ENCODE results near the gene MET. TPM values are rescaled to one million over a fixed set of nuclear protein-coding genes. Genes with fewer than 3 reads are reported as not detected.

The MET gene
- total and polyA plus RNA-seq, 2 of the 13 experiments (the other 11 are each of a cell fraction or from before 2014, with no cell fraction given): 21.8 to 31.5 TPM

GRCh38 chr7:116686812-116687419 is 14.9 kb downstream of the MET start (continued):
- TF ChIP-seq KAT2B (IDR thresholded peaks at IDR 0.05; ENCODE audit: borderline replicate concordance, low read depth, low read length) (peak; percentile 82), FOXO1 (CRISPR knock-in tag; IDR thresholded peaks at IDR 0.05) (peak; percentile 93), ZBTB25 (CRISPR knock-in tag; IDR thresholded peaks at IDR 0.05) (0 out of 2 replicates have a peak, but pooled peaks have one; percentile 53), FOXK1 (CRISPR knock-in tag; IDR thresholded peaks at IDR 0.05; ENCODE audit: borderline replicate concordance, low read depth) (peak; percentile 89; the same call in 1 of the 2 replicates), ZNF737 (CRISPR knock-in tag; IDR thresholded peaks at IDR 0.05; ENCODE audit: borderline replicate concordance) (no peak), PHF21A (CRISPR knock-in tag; IDR thresholded peaks at IDR 0.05) (peak; percentile 49; the same call in 1 of the 2 replicates), ELF3 (CRISPR knock-in tag; IDR thresholded peaks at IDR 0.05) (peak; percentile 78), AGO1 (IDR thresholded peaks at IDR 0.05; ENCODE audit: low read depth, low read length, poor library complexity, severe bottlenecking) (no peak), ZNF33A (CRISPR knock-in tag; IDR thresholded peaks at IDR 0.05; ENCODE audit: borderline replicate concordance) (peak; percentile 27; the same call in 1 of the 2 replicates), MTA1 (CRISPR knock-in tag; IDR thresholded peaks at IDR 0.05; ENCODE audit: borderline replicate concordance) (peak; percentile 68; the same call in 1 of the 2 replicates), ZSCAN31 (CRISPR knock-in tag; IDR thresholded peaks at IDR 0.05; ENCODE audit: low read depth) (0 out of 2 replicates have a peak, but pooled peaks have one; percentile 39), ONECUT2 (CRISPR knock-in tag; IDR thresholded peaks at IDR 0.05) (peak; percentile 96), RERE (CRISPR knock-in tag; IDR thresholded peaks at IDR 0.05; ENCODE audit: low read depth) (peak; percentile 70; the same call in 1 of the 2 replicates), HOXA3 (CRISPR knock-in tag; IDR thresholded peaks at IDR 0.05) (no peak), BCL6 (CRISPR knock-in tag; IDR thresholded peaks at IDR 0.05) (peak; percentile 91)
- TF ChIP-seq, protein P1, sequence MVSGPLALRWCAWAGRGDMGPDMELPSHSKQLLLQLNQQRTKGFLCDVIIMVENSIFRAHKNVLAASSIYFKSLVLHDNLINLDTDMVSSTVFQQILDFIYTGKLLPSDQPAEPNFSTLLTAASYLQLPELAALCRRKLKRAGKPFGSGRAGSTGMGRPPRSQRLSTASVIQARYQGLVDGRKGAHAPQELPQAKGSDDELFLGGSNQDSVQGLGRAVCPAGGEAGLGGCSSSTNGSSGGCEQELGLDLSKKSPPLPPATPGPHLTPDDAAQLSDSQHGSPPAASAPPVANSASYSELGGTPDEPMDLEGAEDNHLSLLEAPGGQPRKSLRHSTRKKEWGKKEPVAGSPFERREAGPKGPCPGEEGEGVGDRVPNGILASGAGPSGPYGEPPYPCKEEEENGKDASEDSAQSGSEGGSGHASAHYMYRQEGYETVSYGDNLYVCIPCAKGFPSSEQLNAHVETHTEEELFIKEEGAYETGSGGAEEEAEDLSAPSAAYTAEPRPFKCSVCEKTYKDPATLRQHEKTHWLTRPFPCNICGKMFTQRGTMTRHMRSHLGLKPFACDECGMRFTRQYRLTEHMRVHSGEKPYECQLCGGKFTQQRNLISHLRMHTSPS (CRISPR knock-in tag; IDR thresholded peaks at IDR 0.05; ENCODE audit: low read depth): no peak
- TF ChIP-seq, protein P2, sequence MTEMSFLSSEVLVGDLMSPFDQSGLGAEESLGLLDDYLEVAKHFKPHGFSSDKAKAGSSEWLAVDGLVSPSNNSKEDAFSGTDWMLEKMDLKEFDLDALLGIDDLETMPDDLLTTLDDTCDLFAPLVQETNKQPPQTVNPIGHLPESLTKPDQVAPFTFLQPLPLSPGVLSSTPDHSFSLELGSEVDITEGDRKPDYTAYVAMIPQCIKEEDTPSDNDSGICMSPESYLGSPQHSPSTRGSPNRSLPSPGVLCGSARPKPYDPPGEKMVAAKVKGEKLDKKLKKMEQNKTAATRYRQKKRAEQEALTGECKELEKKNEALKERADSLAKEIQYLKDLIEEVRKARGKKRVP (CRISPR knock-in tag; IDR thresholded peaks at IDR 0.05): peak in 1 of 2 experiments; percentile 52; a peak in 1 of 4 replicates
- TF ChIP-seq, protein P3, sequence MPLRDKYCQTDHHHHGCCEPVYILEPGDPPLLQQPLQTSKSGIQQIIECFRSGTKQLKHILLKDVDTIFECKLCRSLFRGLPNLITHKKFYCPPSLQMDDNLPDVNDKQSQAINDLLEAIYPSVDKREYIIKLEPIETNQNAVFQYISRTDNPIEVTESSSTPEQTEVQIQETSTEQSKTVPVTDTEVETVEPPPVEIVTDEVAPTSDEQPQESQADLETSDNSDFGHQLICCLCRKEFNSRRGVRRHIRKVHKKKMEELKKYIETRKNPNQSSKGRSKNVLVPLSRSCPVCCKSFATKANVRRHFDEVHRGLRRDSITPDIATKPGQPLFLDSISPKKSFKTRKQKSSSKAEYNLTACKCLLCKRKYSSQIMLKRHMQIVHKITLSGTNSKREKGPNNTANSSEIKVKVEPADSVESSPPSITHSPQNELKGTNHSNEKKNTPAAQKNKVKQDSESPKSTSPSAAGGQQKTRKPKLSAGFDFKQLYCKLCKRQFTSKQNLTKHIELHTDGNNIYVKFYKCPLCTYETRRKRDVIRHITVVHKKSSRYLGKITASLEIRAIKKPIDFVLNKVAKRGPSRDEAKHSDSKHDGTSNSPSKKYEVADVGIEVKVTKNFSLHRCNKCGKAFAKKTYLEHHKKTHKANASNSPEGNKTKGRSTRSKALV (CRISPR knock-in tag; IDR thresholded peaks at IDR 0.05): no peak

Data from HepG2 (cell line).